Stimulated activated CD8-positive, alpha-beta memory T cell treated with anti-CD3 and anti-CD28 coated beads, Interleukin-4, amount 100 ng/mL, for 1 hour (primary cell): ENCODE results near the gene WDFY2.
"Not testable (repeated sequence)": the region's sequence is repeated elsewhere in the genome, so short reads cannot be mapped to it uniquely, and the experiment has no call there.

Experiments
- DNase-seq, 2 donors: peaks; one replicate each; pipeline ENCODE4 v3.0.0-alpha.2; 2020; ENCODE audit warnings: low read depth in 2 of 2, low spot score in 1 of 2

WDFY2 gene

GRCh38 chr13:51562011-51562671 lies 22.1 kb upstream of the WDFY2 start:
- DNase-seq: no peak

- no peak for DNase-seq
Measured at GRCh38 chr13:51564252-51564651, 20.0 kb upstream of the WDFY2 start.

GRCh38 chr13:51564671-51565070 lies 19.6 kb upstream of the WDFY2 start:
- no peak for DNase-seq

GRCh38 chr13:51569001-51569400 lies 15.3 kb upstream of the WDFY2 start:
- DNase-seq: not testable (repeated sequence)

GRCh38 chr13:51576754-51577153 lies 7.5 kb upstream of the WDFY2 start:
- no peak for DNase-seq

- no peak for DNase-seq
Measured at GRCh38 chr13:51577690-51578089, 6.6 kb upstream of the WDFY2 start.

GRCh38 chr13:51579676-51580075 lies 4.6 kb upstream of the WDFY2 start:
- DNase-seq: no peak

- DNase-seq: no peak
Measured at GRCh38 chr13:51581148-51581820, 3.0 kb upstream of the WDFY2 start.

GRCh38 chr13:51583469-51583874 lies 790 bp upstream of the WDFY2 start:
- no peak for DNase-seq

- peak; percentile 36 to 46 for DNase-seq
Measured at GRCh38 chr13:51584731-51585672, 740 bp downstream of the WDFY2 start.

GRCh38 chr13:51585696-51586095 lies 1.4 kb downstream of the WDFY2 start:
- no peak for DNase-seq

- DNase-seq: no peak
Measured at GRCh38 chr13:51587372-51587771, 3.1 kb downstream of the WDFY2 start.

GRCh38 chr13:51588406-51588949 lies 4.2 kb downstream of the WDFY2 start:
- no peak for DNase-seq

GRCh38 chr13:51589793-51590192 lies 5.5 kb downstream of the WDFY2 start:
- DNase-seq: no peak

- DNase-seq: no peak
Measured at GRCh38 chr13:51590231-51590970, 6.1 kb downstream of the WDFY2 start.

- DNase-seq: no peak
Measured at GRCh38 chr13:51590971-51591627, 6.8 kb downstream of the WDFY2 start.

- not testable (repeated sequence) for DNase-seq
Measured at GRCh38 chr13:51591938-51592337, 7.7 kb downstream of the WDFY2 start.

- no peak for DNase-seq
Measured at GRCh38 chr13:51594432-51594831, 10.2 kb downstream of the WDFY2 start.

- DNase-seq: no peak
Measured at GRCh38 chr13:51595416-51595815, 11.2 kb downstream of the WDFY2 start.

GRCh38 chr13:51596541-51596940 lies 12.3 kb downstream of the WDFY2 start:
- no peak for DNase-seq
